A172 (cell line): ENCODE data around the gene USP6NL. TPM values are rescaled to one million over a fixed set of nuclear protein-coding genes. Genes with fewer than 3 reads are reported as not detected.
A peak's percentile ranks its signal among the peaks of the same experiment; 100 is the strongest.
"Not testable (repeated sequence)": the region's sequence is repeated elsewhere in the genome, so short reads cannot be mapped to it uniquely, and the experiment has no call there.

Experiments
- DNase-seq: peaks from one replicate; pipeline ENCODE4 v3.0.0-alpha.2; 2015; ENCODE audit warnings: low spot score
- total RNA-seq: library from RNA; depleted of rRNA; stranded (reverse); fragments of >200 nt; shearing (Covaris generic); gene quantifications from 2 replicates; pipeline ENCODE4 v1.2.3, GENCODE V29; 2014; rRNA removed

Gene USP6NL
- total RNA-seq, result 17.1 and 19.8 TPM in 2 replicates

DNA sequence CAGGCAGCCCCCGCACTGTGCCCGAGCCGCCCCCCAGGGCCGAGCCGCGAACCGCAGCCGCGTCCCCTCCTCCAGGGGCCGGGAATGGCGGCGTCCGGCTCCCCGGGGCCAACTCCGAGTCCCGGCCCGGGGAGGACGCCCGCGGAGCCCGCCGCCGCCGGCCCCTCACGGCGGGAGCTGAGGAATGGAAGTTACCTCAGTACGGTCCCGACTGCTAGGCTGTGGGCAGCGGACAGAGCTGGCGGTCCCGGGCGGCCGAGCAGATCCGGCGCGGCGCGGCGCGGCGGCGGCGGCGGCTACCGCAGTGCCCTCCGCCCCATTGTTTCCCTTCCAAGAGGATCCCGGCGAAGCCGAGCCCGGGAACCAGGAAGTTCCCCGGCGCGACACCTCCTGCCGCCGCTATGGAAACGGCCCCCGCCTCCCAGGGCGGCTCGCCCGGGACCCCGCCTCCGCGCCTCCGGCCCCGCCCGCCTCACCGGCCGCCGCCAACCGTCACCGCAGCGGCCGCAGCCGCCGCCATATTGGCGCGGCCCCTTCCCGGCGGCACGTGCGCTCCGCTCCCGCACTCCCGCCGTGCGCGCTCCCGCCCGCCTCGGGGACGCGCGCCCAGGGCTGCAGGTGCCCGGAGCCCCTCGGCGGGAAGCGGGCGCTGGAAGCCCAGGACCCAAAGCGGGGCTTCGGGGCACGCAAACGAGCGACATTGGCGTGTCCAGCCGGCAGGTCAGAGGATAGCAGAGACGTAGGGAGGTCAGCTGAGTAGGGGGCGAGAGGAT lies at the start of gene USP6NL:
USP6NL (minus strand) TSS at position 403 of the 773 bp plus-strand sequence. CDS start 14,016 bp downstream, outside the sequence.
- DNase-seq, result peak; percentile 70

GRCh38 chr10:11658801-11659368 lies 47.4 kb upstream of the USP6NL start:
- no peak for DNase-seq

GRCh38 chr10:11655836-11656235 lies 44.4 kb upstream of the USP6NL start:
- DNase-seq, result peak; percentile 16

DNA sequence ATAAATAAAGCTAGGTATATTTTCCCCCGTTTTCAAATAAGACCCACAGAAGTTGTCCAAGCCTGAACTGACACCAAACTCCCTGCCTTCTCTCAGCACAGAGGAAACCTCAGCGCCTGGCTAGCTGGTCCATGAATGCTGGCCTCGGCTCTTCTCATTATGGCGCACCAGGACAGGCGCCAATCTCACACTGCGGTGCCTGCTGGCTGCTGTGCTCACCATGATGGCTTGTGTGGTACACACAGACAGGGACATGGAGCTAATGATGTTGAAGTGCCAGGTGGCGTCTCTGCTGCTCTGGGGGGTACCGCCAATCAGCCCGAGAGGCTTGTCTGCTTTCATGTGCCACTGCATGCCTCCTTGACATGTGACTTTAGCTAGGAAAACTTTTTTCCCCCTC lies 43.2 kb upstream of the USP6NL start:
- DNase-seq, result no peak

- no peak for DNase-seq
These were observed 42.5 kb upstream of the USP6NL start for GRCh38 chr10:11653758-11654471.

GRCh38 chr10:11647676-11648075 lies 36.2 kb upstream of the USP6NL start:
- no peak for DNase-seq

DNA sequence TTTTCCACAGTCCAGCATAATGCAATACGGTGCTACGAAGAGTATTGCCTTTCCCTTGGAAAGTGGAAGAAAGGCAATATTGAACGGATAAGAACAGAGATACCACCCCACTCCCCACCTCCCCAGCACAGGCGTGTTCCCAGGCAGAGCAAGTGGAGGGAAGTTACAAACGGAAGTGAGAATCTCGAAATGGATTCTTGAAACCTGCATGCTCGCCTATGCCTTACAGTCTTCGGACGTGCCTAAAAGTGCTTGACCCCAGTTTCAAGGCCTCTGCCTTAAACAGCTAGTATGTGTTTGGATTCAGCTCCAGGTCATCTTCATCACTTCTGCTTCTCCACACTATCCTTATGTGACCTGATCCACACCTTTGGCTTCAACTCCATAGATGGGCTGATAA lies 35.0 kb upstream of the USP6NL start:
- DNase-seq, result no peak

DNA sequence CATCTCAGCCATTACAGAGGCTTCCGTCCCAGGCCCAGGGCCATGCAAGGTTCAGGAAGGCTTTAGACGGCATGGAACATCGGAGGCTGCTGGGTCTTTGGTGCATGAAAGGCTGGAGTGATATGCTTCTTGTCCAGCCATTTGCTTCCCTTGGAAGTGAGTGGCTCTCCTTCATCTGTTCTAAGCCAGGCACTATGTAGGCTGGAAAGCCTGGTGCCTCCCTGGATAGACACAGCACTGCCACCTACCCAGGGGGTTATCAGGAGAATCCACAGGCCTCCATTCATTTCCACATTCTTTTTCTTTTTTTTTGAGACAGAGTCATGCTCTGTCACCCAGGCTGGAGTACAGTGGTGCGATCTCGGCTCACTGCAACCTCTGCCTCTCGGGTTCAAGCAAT lies 31.6 kb upstream of the USP6NL start:
- no peak for DNase-seq

- no peak for DNase-seq
These were observed 31.1 kb upstream of the USP6NL start for GRCh38 chr10:11642566-11642965.

DNA sequence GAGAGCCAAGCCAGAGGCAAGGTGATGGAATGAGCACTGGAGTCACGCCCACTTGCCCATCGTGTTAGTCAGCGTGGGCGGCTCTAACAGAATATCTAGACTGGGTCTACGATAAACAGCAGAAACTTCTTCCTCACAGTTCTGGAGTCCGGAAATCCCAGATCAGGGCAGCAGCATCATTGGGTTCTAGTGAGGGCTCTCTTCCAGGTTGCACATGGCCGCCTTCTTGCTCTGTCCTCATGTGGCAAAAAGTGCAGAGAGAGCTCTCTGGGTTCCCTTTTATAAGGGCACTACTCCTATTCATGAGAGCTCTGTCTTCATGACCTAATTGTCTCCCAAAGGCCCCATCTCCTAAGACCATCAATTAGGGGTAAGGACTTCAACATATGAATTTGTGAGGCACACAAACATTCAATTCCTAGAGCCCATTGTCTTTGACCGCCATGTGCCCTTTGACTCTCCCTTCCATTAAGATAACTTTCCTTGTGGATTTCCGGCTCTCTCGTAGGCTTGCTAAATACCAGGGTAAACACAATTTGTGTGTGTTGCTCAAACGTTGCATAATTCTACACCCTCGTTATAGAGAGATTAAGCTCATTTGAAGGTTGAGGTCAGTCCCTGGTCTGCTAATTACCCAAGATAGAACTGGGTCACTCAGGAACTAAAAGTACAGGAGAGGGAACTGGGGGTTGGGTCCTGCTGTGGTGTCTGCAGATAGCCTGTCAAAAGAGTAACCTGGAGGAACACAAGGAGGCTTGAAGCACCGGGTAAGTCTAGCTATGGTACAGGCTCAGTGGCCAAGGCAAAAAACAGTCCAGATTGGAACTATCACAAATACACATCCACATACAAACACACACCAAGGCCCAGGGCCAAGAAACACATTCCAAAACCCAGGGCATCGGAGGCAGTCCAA lies 28.7 kb upstream of the USP6NL start:
- DNase-seq, result no peak

GRCh38 chr10:11639362-11639761 lies 27.9 kb upstream of the USP6NL start:
- no peak for DNase-seq

GRCh38 chr10:11638055-11638698 lies 26.7 kb upstream of the USP6NL start:
- DNase-seq, result no peak

DNA sequence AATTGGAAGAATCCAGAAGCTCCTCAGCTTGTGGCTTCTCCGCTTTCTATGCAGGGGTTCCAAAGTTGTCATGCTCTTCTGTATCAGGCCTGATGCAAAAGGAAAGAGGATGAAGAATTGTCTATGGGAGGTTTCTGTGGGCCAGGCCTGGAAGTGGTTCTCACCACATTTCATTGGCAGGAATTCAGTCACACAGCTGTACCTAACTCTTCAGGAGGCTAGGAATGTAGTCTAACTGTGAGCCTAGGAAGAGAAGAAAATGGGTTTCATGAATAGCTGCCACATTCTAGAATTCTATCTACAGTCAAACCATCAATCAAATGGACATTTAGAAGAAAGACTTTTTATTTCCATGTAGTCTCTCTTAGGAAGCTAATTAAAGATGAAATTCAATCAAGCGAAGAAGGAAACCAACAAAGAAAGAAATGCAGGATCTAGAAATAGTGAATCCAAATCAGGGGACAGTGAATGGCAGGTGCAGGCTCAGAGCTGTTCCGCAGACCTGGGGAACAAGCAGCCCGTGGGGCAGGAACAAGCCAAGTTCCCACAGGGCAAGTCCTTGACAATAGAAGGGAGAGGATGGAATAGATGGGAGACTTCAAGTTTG lies 25.4 kb upstream of the USP6NL start:
- DNase-seq, result no peak

DNA sequence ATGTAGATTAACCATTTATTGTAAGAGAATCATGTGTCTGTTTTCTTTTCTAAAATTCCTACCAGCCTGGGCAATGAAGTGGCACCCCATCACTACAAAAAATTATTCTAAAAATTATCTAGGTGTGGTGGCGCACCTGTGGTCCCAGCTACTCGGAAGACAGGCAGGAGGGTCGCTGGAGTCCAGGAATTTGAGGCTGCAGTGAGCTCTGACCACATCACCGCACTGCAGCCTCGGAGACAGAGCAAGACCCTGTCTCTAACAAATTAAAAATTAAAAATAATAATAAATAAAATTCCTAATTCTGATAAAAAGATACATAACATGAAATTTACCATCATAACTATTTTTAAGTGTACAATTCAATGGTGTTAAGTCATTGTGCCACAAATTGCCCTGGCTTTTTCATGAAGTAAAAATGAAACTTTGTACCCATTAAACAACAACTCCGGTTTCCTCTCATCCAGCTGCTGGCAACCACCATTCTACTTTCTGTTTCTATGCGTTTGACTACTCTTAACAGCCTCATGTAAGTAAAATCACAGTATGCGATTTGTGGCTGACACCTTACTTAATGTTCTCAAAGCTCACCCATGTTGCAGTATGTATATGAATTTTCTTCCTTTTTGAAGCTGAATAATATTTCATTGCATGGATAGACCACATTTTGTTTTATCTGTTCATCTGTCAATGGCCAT lies 20.6 kb upstream of the USP6NL start:
- DNase-seq, result peak; percentile 17

DNA sequence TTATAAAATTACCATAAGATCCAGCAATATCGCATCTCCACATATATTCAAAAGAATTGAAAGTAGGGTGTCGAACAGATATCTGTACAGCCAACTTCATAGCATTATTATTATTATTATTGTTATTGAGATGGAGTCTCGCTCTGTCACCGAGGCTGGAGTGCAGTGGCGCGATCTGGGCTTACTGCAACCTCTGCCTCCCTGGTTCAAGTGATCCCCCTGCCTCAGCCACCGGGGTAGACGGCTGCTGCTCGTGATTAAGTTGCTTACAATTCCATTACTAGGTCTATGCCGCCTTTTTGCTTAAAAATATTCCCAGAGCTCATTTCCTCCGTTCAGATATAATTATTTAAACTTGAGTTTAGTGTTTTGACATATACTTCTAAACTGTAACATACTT lies 19.8 kb upstream of the USP6NL start:
- DNase-seq, result no peak

GRCh38 chr10:11629731-11630130 lies 18.3 kb upstream of the USP6NL start:
- DNase-seq, result no peak

DNA sequence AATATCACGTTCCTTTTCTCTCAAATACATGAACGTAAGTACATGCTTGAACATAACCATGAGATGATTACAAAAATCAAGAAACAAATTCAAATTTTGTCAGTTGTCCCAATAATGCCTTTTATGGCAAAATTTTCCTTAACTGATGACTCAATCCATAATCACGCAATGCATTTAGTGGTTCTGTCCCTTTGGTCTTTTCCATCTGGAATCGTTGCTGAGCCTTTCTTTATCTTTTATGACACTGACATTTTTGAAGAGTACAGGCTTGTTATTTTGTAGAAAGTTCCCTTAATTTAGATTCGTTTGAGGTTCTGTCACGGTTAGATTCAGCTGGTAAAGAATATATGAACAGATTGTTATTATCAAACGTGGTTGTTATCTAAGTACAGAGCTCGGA lies 16.5 kb upstream of the USP6NL start:
- DNase-seq, result not testable (repeated sequence)

DNA sequence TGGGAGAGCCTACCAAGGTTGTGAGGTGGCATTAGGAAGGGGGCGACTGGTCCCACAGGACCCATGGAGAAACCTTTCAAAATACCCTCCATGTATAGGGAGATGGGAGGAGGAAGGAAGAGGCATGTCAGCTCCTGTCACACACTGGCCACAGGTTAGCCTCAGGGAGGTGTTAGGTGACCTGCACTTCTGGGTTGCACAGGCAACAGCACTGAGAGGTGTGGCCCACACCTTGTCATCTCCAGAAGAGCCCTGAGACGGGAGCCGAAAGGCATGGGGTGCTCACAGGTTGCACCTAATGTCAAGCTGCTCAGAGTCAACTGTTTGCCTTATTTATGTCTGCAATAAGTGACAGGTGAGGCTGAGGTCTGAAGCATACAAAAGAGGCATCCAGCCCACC lies 14.6 kb upstream of the USP6NL start:
- no peak for DNase-seq

GRCh38 chr10:11625019-11625735 lies 13.7 kb upstream of the USP6NL start:
- no peak for DNase-seq

- no peak for DNase-seq
These were observed 5.8 kb upstream of the USP6NL start for GRCh38 chr10:11617233-11617632.
